ENCODE results near the gene TMEM123. TPM values are rescaled to one million over a fixed set of nuclear protein-coding genes. Genes with fewer than 3 reads are reported as not detected.

The TMEM123 gene
- total RNA-seq, 2 donors from 2014 or later: 80.5 to 89.0 TPM

GRCh38 chr11:102346748-102347461 is 105.7 kb downstream of the TMEM123 start, which contains the start of gene BIRC2:
BIRC2 (plus strand) TSS chr11:102347214; CDS start chr11:102349855, 2,641 bp downstream.
- intact Hi-C loops (cut with DNase I): loop anchor here (5.0 to 10.0 kb wide), 2 partner anchors 110 to 148 kb away; no protein-coding TSS in a partner anchor
- peak; percentile 98 for ATAC-seq

GRCh38 chr11:102346456-102346747 is 106.2 kb downstream of the TMEM123 start:
- intact Hi-C loops (cut with DNase I): loop anchor here (5.0 to 10.0 kb wide), 2 partner anchors 111 to 148 kb away; no protein-coding TSS in a partner anchor

More at GRCh38 chr11:102346748-102347461, 105.7 kb downstream of the TMEM123 start, which contains the start of gene BIRC2:
- DNase-seq: peak; percentile 97

More at GRCh38 chr11:102346456-102346747, 106.2 kb downstream of the TMEM123 start:
- DNase-seq: no peak
- no peak for ATAC-seq

Other genes with a start within 250 kb of the TMEM123 start
- gene BIRC3, start 135.3 kb downstream of the TMEM123 start, total RNA-seq: 1 to 10 TPM; 7.0 to 8.4 TPM
- 10 to 100 TPM; 30.4 to 34.2 TPM for gene BIRC2, start 105.6 kb downstream of the TMEM123 start, total RNA-seq
- under 1 TPM in 1 of 2 donors, not detected in 1; 0.32 TPM for gene MMP7, start 78.0 kb upstream of the TMEM123 start, total RNA-seq
- not detected for gene MMP20, start 172.6 kb upstream of the TMEM123 start, total RNA-seq

Measured in left cardiac atrium (tissue), 4 donors.